ENCODE data around the gene SLC35F6. TPM values are rescaled to one million over a fixed set of nuclear protein-coding genes. Genes with fewer than 3 reads are reported as not detected.
A peak's percentile ranks its signal among the peaks of the same experiment; 100 is the strongest.

Gene SLC35F6
- total and polyA plus RNA-seq, 9 of the 15 experiments (the other 6 are each of a cell fraction or from before 2014, with no cell fraction given), result 11.9 to 47.3 (median 22.5) TPM

- TF ChIP-seq MNT (conservative IDR thresholded peaks at IDR 0.05) (peak; percentile 95 to 97), HMGN3 (IDR thresholded peaks at IDR 0.05; ENCODE audit: borderline replicate concordance, extremely low read depth, insufficient read length, low read depth, low read length) (peak; percentile 80), RBM15 (IDR thresholded peaks at IDR 0.05; ENCODE audit: insufficient read depth, low read length) (no peak), ZNF431 (CRISPR knock-in tag; IDR thresholded peaks at IDR 0.05) (no peak; the same call in 1 of the 2 replicates), E2F4 (CRISPR knock-in tag; IDR thresholded peaks at IDR 0.05; ENCODE audit: low read depth) (no peak; the same call in none of the 2 replicates), KAT8 (IDR thresholded peaks at IDR 0.05; ENCODE audit: low read depth) (no peak), KLF6 (CRISPR knock-in tag; IDR thresholded peaks at IDR 0.05; ENCODE audit: borderline replicate concordance) (peak; percentile 39; the same call in 1 of the 2 replicates), EGR1 (conservative IDR thresholded peaks at IDR 0.05) (peak; percentile 87), CBFA2T2 (conservative IDR thresholded peaks at IDR 0.05) (peak; percentile 76), RREB1 (CRISPR knock-in tag; IDR thresholded peaks at IDR 0.05) (no peak), MEF2D (tag; conservative IDR thresholded peaks at IDR 0.05; ENCODE audit: low read depth) (peak; percentile 61; the same call in 1 of the 2 replicates), ZNF165 (CRISPR knock-in tag; IDR thresholded peaks at IDR 0.05; ENCODE audit: borderline replicate concordance) (no peak), RFX5 (IDR thresholded peaks at IDR 0.05; ENCODE audit: low read depth, low read length) (no peak), TFAM (CRISPR knock-in tag; conservative IDR thresholded peaks at IDR 0.05) (no peak), ZNF197 (CRISPR knock-in tag; IDR thresholded peaks at IDR 0.05; ENCODE audit: low read depth) (peak; percentile 72)
Observed at GRCh38 chr2:26769089-26769761, 5.1 kb downstream of the SLC35F6 start (continued).

Data from K562 (cell line).